Neural crest cell (in vitro differentiated cells): Measurements from ENCODE around the gene KSR1. TPM values are rescaled to one million over a fixed set of nuclear protein-coding genes. Genes with fewer than 3 reads are reported as not detected.

Experiments used
- DNase-seq: peaks from one replicate; pipeline ENCODE4 v3.0.0; 2021; ENCODE audit warnings: low read depth, mixed read lengths, low spot score
- H3K27ac Mint-ChIP-seq: one replicate; pipeline ENCODE4 v1.8.0; 2021; ENCODE audit warnings: mild to moderate bottlenecking, mixed read lengths; ENCODE audit not compliant: unreplicated experiment
- H3K27me3 Mint-ChIP-seq: 2 replicates; pipeline ENCODE4 v1.8.0; 2021; ENCODE audit warnings: low read depth, mild to moderate bottlenecking, mixed read lengths
- H3K36me3 Mint-ChIP-seq: 2 replicates; pipeline ENCODE4 v1.8.0; 2021; ENCODE audit warnings: low read depth, mild to moderate bottlenecking, mixed read lengths
- H3K4me1 Mint-ChIP-seq: 2 replicates; pipeline ENCODE4 v1.8.0; 2021; ENCODE audit warnings: mixed read lengths
- H3K4me3 Mint-ChIP-seq: one replicate; pipeline ENCODE4 v1.8.0; 2021; ENCODE audit warnings: mild to moderate bottlenecking, mixed read lengths
- H3K9me3 Mint-ChIP-seq: 2 replicates; pipeline ENCODE4 v1.8.0; 2021; ENCODE audit warnings: mixed read lengths
- CTCF ChIP-seq: fragments of 200-600 bp; sonication (generic); conservative IDR thresholded peaks from 2 replicates; pipeline ENCODE4 v1.5.0; 2021; ENCODE audit warnings: antibody characterized with exemption, mild to moderate bottlenecking
- total RNA-seq: library from RNA; stranded (reverse); gene quantifications from 2 replicates; pipeline ENCODE4 v1.2.1, GENCODE V29; 2021

KSR1 gene
- total RNA-seq, 1 donor from 2014 or later, result 28.0 TPM

DNA sequence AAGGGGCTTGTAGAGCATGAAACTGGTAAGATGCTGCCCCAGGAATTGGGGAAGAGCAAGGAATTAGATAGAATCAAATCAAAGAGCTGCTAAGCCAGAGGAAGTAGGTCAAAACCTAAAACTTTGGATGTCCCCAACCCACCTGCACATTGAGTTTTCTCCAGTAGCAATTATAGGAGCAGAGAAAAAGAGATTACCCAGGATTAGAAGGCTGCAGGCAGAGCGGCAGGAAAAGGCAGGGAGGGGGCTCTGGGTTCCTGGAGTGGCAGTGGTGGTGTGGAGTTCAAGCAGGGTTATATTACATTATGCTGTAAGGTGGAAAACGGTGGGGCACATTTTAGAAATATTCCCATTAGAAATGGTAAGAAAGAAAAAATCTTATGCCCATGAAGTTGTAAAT, 68.3 kb downstream of the KSR1 start:
- TF ChIP-seq CTCF, result no peak
- Mint-ChIP-seq H3K4me1 (peaks cover 49% of the 10 kb centered on the region), H3K4me3 (peak overlapping the region; percentile 28), H3K27ac (no peak overlapping the region), H3K9me3 (no peaks in the 10 kb centered on the region), H3K27me3 (no peaks in the 10 kb centered on the region), H3K36me3 (no peaks in the 10 kb centered on the region)
- no peak for DNase-seq

DNA sequence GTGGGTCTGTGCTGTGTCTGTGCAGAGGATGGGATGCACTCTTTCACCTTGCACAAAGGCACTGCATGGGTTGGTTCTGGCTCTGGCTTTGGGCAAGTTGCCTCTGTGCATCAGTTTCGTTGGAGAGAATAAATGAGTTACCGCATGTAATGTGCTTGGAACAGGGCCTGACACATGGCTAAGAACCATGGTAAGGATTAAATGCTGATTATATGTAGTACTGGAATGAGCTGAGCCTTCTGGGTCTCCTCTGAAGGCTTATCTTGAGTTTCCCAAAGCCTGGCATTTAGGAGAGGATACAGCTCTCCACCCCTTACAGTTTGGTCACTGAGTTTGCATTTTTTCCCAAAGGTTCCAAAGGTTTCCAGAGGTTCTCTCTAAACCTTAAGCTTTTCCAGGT, 69.1 kb downstream of the KSR1 start:
- Mint-ChIP-seq H3K27ac (no peak overlapping the region), H3K4me1 (peaks cover 48% of the 10 kb centered on the region), H3K4me3 (no peak overlapping the region), H3K9me3 (no peaks in the 10 kb centered on the region), H3K27me3 (no peaks in the 10 kb centered on the region), H3K36me3 (no peaks in the 10 kb centered on the region)
- no peak for TF ChIP-seq CTCF
- DNase-seq, result no peak

- no peak for DNase-seq
- H3K4me1 Mint-ChIP-seq, result peaks cover 48% of the 10 kb centered on the region
Observed at GRCh38 chr17:27525836-27526603, 69.8 kb downstream of the KSR1 start.

GRCh38 chr17:27526604-27527002, 70.4 kb downstream of the KSR1 start:
- no peaks in the 10 kb centered on the region for H3K27me3 Mint-ChIP-seq
- peak overlapping the region; percentile 82 for H3K27ac Mint-ChIP-seq
- peak overlapping the region; percentile 63 for H3K4me3 Mint-ChIP-seq
- no peaks in the 10 kb centered on the region for H3K9me3 Mint-ChIP-seq
- no peak for DNase-seq
- no peak for TF ChIP-seq CTCF
- peaks cover 53% of the 10 kb centered on the region for H3K4me1 Mint-ChIP-seq
- no peaks in the 10 kb centered on the region for H3K36me3 Mint-ChIP-seq

More at GRCh38 chr17:27525836-27526603, 69.8 kb downstream of the KSR1 start:
- peak overlapping the region; percentile 82 for H3K27ac Mint-ChIP-seq
- no peak for TF ChIP-seq CTCF
- no peaks in the 10 kb centered on the region for H3K36me3 Mint-ChIP-seq
- H3K27me3 Mint-ChIP-seq, result no peaks in the 10 kb centered on the region
- no peaks in the 10 kb centered on the region for H3K9me3 Mint-ChIP-seq
- no peak overlapping the region for H3K4me3 Mint-ChIP-seq

DNA sequence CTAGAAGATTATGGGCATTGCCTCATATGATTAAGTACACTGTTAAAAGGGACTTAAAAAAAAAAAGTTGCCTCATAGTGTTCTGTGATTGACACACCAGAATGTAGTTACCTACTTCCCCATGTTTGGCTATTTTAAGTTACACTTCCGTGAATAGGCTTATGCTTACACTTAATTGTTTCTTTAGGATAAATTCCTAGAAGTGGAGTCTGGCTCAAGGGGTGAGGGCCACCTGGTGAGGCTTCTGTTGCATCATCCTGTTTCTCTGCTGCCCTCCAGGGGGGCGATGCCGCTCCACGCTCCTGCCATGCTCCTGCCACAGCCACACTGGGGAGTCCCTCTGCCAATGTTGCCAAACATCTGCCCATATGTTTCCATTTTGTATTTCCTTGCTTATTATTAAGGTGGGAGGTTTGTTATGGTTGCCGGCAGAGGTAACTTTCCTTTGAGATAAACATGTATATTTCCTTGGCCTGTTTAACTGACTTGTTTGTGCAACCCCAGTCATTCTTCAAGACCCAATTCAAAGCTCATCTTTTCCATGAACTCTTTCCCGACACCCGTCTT, 73.1 kb downstream of the KSR1 start:
- Mint-ChIP-seq H3K9me3 (no peaks in the 10 kb centered on the region), H3K27ac (no peak overlapping the region), H3K36me3 (no peaks in the 10 kb centered on the region), H3K27me3 (no peaks in the 10 kb centered on the region), H3K4me3 (no peak overlapping the region), H3K4me1 (peaks cover 53% of the 10 kb centered on the region)
- no peak for DNase-seq
- no peak for TF ChIP-seq CTCF
